A673 (cell line): ENCODE results near the gene ANO7.

ENCODE experiments used
- CTCF ChIP-seq: fragments of 300-800, 200-600 bp; sonication (generic); conservative IDR thresholded peaks from 2 replicates; pipeline ENCODE4 v1.5.1; 2017; ENCODE audit warnings: low read depth, mild to moderate bottlenecking, antibody characterized with exemption, low read length, moderate library complexity, mixed read lengths
- EZH2 ChIP-seq: fragments of 200-600 bp; sonication (generic); IDR thresholded peaks from 2 replicates; pipeline ENCODE4 v1.6.1; 2017; ENCODE audit warnings: borderline replicate concordance, low read depth, mild to moderate bottlenecking, mixed read lengths, antibody characterized with exemption, low read length; ENCODE audit not compliant: poor library complexity, severe bottlenecking

- TF ChIP-seq CTCF (no peak), EZH2 (no peak)
These were observed 82.1 kb downstream of the ANO7 start for GRCh38 chr2:241270531-241270930.
